ENCODE results near the gene RBM47.

Gene RBM47

GRCh38 chr4:40395908-40396793 lies 233.5 kb downstream of the RBM47 start:
- no peak for TF ChIP-seq EGR1 (IDR thresholded peaks at IDR 0.05)
- peak; percentile 99 for TF ChIP-seq NFIC (IDR thresholded peaks at IDR 0.05)
- peak; percentile 78 for TF ChIP-seq TEAD4 (IDR thresholded peaks at IDR 0.05)
- peak; percentile 30 for TF ChIP-seq RAD21 (IDR thresholded peaks at IDR 0.05; ENCODE audit: low read depth)
- peak; percentile 89 for TF ChIP-seq EP300 (IDR thresholded peaks at IDR 0.05; ENCODE audit: borderline replicate concordance)
- peak; percentile 99 for TF ChIP-seq TCF12 (IDR thresholded peaks at IDR 0.05; ENCODE audit: low read depth)
- TF ChIP-seq FOXM1 (IDR thresholded peaks at IDR 0.05; ENCODE audit: borderline replicate concordance, low read depth), result peak; percentile 65; the same call in 1 of the 2 replicates
- TF ChIP-seq USF1 (IDR thresholded peaks at IDR 0.05), result peak; percentile 41; the same call in 1 of the 2 replicates
- TF ChIP-seq REST (IDR thresholded peaks at IDR 0.05; ENCODE audit: low read depth), result no peak
- no peak for TF ChIP-seq TAF1 (IDR thresholded peaks at IDR 0.05; ENCODE audit: low read depth)
- TF ChIP-seq MAX (IDR thresholded peaks at IDR 0.05), result peak; percentile 72
- peak; percentile 17; the same call in 1 of the 2 replicates for TF ChIP-seq YY1 (IDR thresholded peaks at IDR 0.05; ENCODE audit: low read depth)
- peak; percentile 100 for TF ChIP-seq CEBPB (IDR thresholded peaks at IDR 0.05)

- TF ChIP-seq MAX (IDR thresholded peaks at IDR 0.05), result no peak
- TF ChIP-seq ZBTB7A (IDR thresholded peaks at IDR 0.05; ENCODE audit: low read depth), result 0 out of 2 replicates have a peak, but pooled peaks have one; percentile 14
Measured at GRCh38 chr4:40395166-40395900, 234.3 kb downstream of the RBM47 start.

- no peak for TF ChIP-seq EP300 (IDR thresholded peaks at IDR 0.05; ENCODE audit: borderline replicate concordance)
Measured at GRCh38 chr4:40394236-40394635, 235.4 kb downstream of the RBM47 start.

- TF ChIP-seq TEAD4 (IDR thresholded peaks at IDR 0.05) (no peak), TCF12 (IDR thresholded peaks at IDR 0.05; ENCODE audit: low read depth) (no peak), EGR1 (IDR thresholded peaks at IDR 0.05) (no peak), CEBPB (IDR thresholded peaks at IDR 0.05) (no peak), EP300 (IDR thresholded peaks at IDR 0.05; ENCODE audit: borderline replicate concordance) (no peak), RAD21 (IDR thresholded peaks at IDR 0.05; ENCODE audit: low read depth) (no peak), TAF1 (IDR thresholded peaks at IDR 0.05; ENCODE audit: low read depth) (no peak), USF1 (IDR thresholded peaks at IDR 0.05) (no peak), NFIC (IDR thresholded peaks at IDR 0.05) (no peak), YY1 (IDR thresholded peaks at IDR 0.05; ENCODE audit: low read depth) (no peak), CREB1 (IDR thresholded peaks at IDR 0.05; ENCODE audit: low read depth) (no peak), REST (IDR thresholded peaks at IDR 0.05; ENCODE audit: low read depth) (no peak), MAX (IDR thresholded peaks at IDR 0.05) (no peak)
Measured at GRCh38 chr4:40389986-40390385, 239.7 kb downstream of the RBM47 start.

GRCh38 chr4:40388239-40388638 lies 241.4 kb downstream of the RBM47 start:
- TF ChIP-seq MAX (IDR thresholded peaks at IDR 0.05), result no peak
- no peak for TF ChIP-seq TAF1 (IDR thresholded peaks at IDR 0.05; ENCODE audit: low read depth)
- TF ChIP-seq CEBPB (IDR thresholded peaks at IDR 0.05), result no peak
- no peak for TF ChIP-seq ZBTB7A (IDR thresholded peaks at IDR 0.05; ENCODE audit: low read depth)
- TF ChIP-seq CREB1 (IDR thresholded peaks at IDR 0.05; ENCODE audit: low read depth), result no peak
- no peak for TF ChIP-seq EGR1 (IDR thresholded peaks at IDR 0.05)
- TF ChIP-seq RAD21 (IDR thresholded peaks at IDR 0.05; ENCODE audit: low read depth), result no peak
- no peak for TF ChIP-seq YY1 (IDR thresholded peaks at IDR 0.05; ENCODE audit: low read depth)
- TF ChIP-seq EP300 (IDR thresholded peaks at IDR 0.05; ENCODE audit: borderline replicate concordance), result no peak
- TF ChIP-seq REST (IDR thresholded peaks at IDR 0.05; ENCODE audit: low read depth), result no peak
- no peak for TF ChIP-seq TCF12 (IDR thresholded peaks at IDR 0.05; ENCODE audit: low read depth)
- no peak for TF ChIP-seq USF1 (IDR thresholded peaks at IDR 0.05)
- TF ChIP-seq FOXM1 (IDR thresholded peaks at IDR 0.05; ENCODE audit: borderline replicate concordance, low read depth), result no peak
